Peyer's patch (tissue), 4 donors: ENCODE measurements around the gene ABL2. TPM values are rescaled to one million over a fixed set of nuclear protein-coding genes. Genes with fewer than 3 reads are reported as not detected.
"Not testable (repeated sequence)": the region's sequence is repeated elsewhere in the genome, so short reads cannot be mapped to it uniquely, and the experiment has no call there.

ENCODE experiments used
- DNase-seq, 3 donors: peaks; one replicate each; pipeline ENCODE4 v3.0.0-alpha.2; 2017 to 2019
- H3K27ac ChIP-seq, 4 donors: fragments of 200-600 bp; sonication (generic); one replicate each; pipeline ENCODE4 v1.5.1; 2016 to 2019
- H3K27me3 ChIP-seq, 2 donors: fragments of 200-600 bp; sonication (generic); one replicate each; pipeline ENCODE4 v1.5.1; 2019
- H3K36me3 ChIP-seq, 3 donors: fragments of 200-600 bp; sonication (generic); one replicate each; pipeline ENCODE4 v1.5.1; 2016 to 2019
- H3K4me1 ChIP-seq, 4 donors: fragments of 200-600 bp; sonication (generic); one replicate each; pipeline ENCODE4 v1.5.1; 2016 to 2019
- H3K4me3 ChIP-seq, 4 donors: fragments of 200-600 bp; sonication (generic); 1 replicate in 3 of 4; 2 replicates in 1 of 4; pipeline ENCODE4 v1.5.1; 2016 to 2019; ENCODE audit warnings: mild to moderate bottlenecking in 1 of 4
- H3K9me3 ChIP-seq, 4 donors: fragments of 200-600 bp; sonication (generic); one replicate each; pipeline ENCODE4 v1.5.1; 2016 to 2019; ENCODE audit warnings: mild to moderate bottlenecking in 1 of 4
- CTCF ChIP-seq, 6 experiments: fragments of 450-650 bp in 4 of 6; fragments of 200-600 bp in 2 of 6; sonication (generic) in 1 of 6; IDR thresholded peaks; one replicate each; pipeline ENCODE4 v1.5.1; 2017 to 2019; ENCODE audit warnings: antibody characterized with exemption in 6 of 6, mild to moderate bottlenecking in 3 of 6, moderate library complexity in 1 of 6
- POLR2A ChIP-seq, 2 donors: fragments of 450-650 bp; IDR thresholded peaks; one replicate each; pipeline ENCODE4 v1.5.1; 2017; ENCODE audit warnings: antibody characterized with exemption in 2 of 2, mild to moderate bottlenecking in 2 of 2, moderate library complexity in 2 of 2
- total RNA-seq, 4 donors: library from RNA; depleted of rRNA; stranded (reverse); fragments of >200 nt; gene quantifications; one replicate each; pipeline ENCODE4 v1.1.0, GENCODE V29; 2016

ABL2 gene
- total RNA-seq, 4 donors from 2014 or later: 9.6 to 25.6 (median 12.1) TPM

GRCh38 chr1:179177182-179177581 lies 52.3 kb downstream of the ABL2 start:
- H3K36me3 ChIP-seq: no peaks in the 10 kb centered on the region
- no peak overlapping the region for H3K27ac ChIP-seq
- no peak for TF ChIP-seq CTCF (IDR thresholded peaks at IDR 0.05)
- TF ChIP-seq POLR2A (IDR thresholded peaks at IDR 0.05): no peak
- H3K4me3 ChIP-seq: no peak overlapping the region
- H3K9me3 ChIP-seq: no peaks in the 10 kb centered on the region
- DNase-seq: no peak
- no peaks in the 10 kb centered on the region for H3K4me1 ChIP-seq
- no peaks in the 10 kb centered on the region for H3K27me3 ChIP-seq

DNA sequence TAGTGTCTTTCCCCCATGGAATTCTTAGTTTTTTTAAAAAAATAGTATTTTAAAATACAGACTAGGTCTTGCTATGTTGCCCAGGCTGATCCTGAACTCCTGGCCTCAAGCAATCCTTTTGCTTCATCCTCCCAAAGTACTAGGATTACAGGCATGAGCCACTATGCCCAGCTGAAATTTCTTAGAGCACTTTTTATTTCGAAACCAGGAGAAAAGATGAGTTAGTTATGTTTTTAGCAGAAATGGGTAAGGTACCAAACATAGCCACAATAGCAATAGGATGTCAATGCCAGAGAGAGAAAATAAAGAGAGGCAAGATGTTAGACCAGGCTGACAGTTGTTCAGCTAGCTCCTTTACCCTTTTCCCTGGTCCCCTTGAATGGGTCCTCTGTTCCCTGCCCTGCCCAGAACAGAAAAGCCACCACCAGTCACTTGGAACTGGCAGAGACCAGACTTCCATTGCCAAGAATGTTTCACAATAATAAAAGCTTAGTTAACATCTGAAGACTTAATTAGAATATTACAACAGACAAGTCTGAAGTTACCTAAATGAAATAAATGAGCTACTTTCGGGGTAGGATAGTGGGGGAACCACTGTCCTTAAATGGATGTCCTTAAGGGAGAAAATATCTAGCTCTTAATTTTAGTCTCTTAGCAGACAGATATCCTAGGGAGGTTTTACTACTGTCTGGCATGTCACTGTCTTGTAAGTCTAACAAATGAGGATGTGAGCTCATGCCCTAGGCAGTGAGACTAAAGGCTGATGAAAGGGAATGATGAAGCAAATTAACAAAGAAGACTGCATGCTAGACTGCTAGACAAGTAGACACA lies 54.3 kb downstream of the ABL2 start:
- Histone ChIP-seq H3K27ac (no peak overlapping the region), H3K36me3 (no peaks in the 10 kb centered on the region), H3K4me3 (no peak overlapping the region), H3K27me3 (no peaks in the 10 kb centered on the region), H3K4me1 (no peaks in the 10 kb centered on the region), H3K9me3 (no peaks in the 10 kb centered on the region)
- DNase-seq: no peak
- no peak for TF ChIP-seq POLR2A (IDR thresholded peaks at IDR 0.05)
- no peak for TF ChIP-seq CTCF (IDR thresholded peaks at IDR 0.05)

DNA sequence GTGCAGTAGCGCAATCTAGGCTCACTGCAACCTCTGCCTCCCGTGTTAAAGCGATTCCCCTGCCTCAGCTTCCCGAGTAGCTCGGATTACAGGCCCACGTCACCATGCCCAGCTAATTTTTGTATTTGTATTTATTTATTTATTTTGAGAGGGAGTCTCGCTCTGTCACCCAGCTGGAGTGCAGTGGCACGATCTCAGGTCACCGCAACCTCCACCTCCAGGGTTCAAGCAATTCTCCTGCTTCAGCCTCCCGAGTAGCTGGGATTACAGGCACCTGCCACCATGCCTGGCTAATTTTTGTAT lies 59.1 kb downstream of the ABL2 start:
- not testable (repeated sequence) for DNase-seq, H3K27ac ChIP-seq, H3K4me3 ChIP-seq, H3K27me3 ChIP-seq, H3K36me3 ChIP-seq, H3K4me1 ChIP-seq, H3K9me3 ChIP-seq

DNA sequence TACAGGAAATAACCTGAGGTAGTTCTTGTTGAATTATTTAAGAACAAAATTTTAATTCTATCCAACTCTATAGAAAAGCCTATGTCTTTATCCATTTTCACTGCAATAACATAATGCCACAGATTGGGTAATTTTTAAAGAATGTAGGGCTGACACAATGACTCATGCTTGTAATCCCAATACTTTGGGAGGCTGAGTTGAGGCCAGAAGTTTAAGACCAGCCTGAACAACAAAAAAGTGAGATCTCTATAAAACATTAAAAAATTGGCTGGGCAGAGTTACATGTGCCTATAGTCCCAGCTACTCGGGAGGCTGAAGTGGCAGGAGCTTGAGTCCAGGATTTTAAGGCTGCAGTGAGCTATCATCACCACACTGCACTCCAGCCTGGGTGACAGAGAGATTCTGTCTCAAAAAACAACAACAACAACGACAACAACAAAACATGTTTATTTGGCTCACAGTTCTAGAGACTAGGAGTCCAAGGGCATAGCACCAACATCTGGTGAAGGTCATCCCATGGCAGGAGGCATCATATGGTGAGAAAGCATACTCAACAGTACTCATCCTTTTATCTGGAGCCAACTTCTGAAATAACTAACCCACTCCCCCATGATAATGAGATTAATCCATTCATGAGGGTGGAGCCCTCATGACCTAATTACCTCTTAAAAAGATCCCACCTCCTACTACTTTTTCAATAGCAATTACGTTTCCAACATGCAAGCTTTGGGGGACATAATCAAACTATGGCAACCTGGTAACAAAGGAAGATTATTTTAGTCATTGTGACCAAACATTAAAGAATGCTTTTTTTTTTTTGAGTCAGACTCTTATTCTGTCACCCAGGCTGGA lies 59.6 kb downstream of the ABL2 start:
- Histone ChIP-seq H3K4me3 (no peak overlapping the region), H3K4me1 (no peaks in the 10 kb centered on the region), H3K9me3 (no peaks in the 10 kb centered on the region), H3K27me3 (no peaks in the 10 kb centered on the region), H3K27ac (no peak overlapping the region), H3K36me3 (no peaks in the 10 kb centered on the region)
- TF ChIP-seq CTCF (IDR thresholded peaks at IDR 0.05) (no peak), POLR2A (IDR thresholded peaks at IDR 0.05) (no peak)
- no peak for DNase-seq

DNA sequence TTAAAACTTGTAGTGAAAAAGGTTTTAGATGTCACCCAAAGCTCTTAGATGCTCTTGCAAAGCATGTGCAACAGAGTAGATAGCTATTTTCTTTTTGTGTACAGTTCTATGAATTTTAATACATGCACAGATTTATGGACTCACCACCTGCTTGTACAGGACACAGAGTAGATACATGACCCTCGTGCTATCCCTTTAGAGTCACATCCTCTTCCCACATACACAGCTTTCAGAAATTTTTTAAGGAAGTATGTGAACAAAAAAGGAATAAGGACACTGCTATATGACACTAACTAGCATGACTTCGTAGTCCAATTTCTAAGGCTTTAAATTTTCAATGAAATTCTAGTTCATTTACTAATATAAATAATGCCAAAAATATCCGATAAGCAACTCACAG lies 60.9 kb downstream of the ABL2 start:
- Histone ChIP-seq H3K9me3 (no peaks in the 10 kb centered on the region), H3K27me3 (no peaks in the 10 kb centered on the region), H3K4me3 (no peak overlapping the region), H3K27ac (no peak overlapping the region), H3K36me3 (no peaks in the 10 kb centered on the region), H3K4me1 (no peaks in the 10 kb centered on the region)
- DNase-seq: no peak
- TF ChIP-seq POLR2A (IDR thresholded peaks at IDR 0.05) (no peak), CTCF (IDR thresholded peaks at IDR 0.05) (no peak)

GRCh38 chr1:179167955-179168354 lies 61.5 kb downstream of the ABL2 start:
- Histone ChIP-seq H3K4me3 (no peak overlapping the region), H3K27ac (no peak overlapping the region), H3K36me3 (no peaks in the 10 kb centered on the region), H3K4me1 (no peaks in the 10 kb centered on the region), H3K27me3 (no peaks in the 10 kb centered on the region), H3K9me3 (no peaks in the 10 kb centered on the region)
- no peak for DNase-seq
- TF ChIP-seq CTCF (IDR thresholded peaks at IDR 0.05) (no peak), POLR2A (IDR thresholded peaks at IDR 0.05) (no peak)
